VCaP (cell line): Measurements from ENCODE around the gene FSTL5.
A peak's percentile ranks its signal among the peaks of the same experiment; 100 is the strongest.

ENCODE experiments used
- H3K27ac ChIP-seq: fragments of 450-650 bp; 2 replicates; pipeline ENCODE4 v1.5.1; 2017
- CTCF ChIP-seq: fragments of 450-650 bp; conservative IDR thresholded peaks from 2 replicates; pipeline ENCODE4 v1.5.1; 2017; ENCODE audit warnings: mild to moderate bottlenecking, moderate library complexity

The FSTL5 gene

GRCh38 chr4:161990721-161991120, 173.1 kb downstream of the FSTL5 start:
- no peak overlapping the region for H3K27ac ChIP-seq
- TF ChIP-seq CTCF: no peak

GRCh38 chr4:161988946-161989345, 174.9 kb downstream of the FSTL5 start:
- no peak overlapping the region for H3K27ac ChIP-seq
- no peak for TF ChIP-seq CTCF

GRCh38 chr4:161987611-161988010, 176.2 kb downstream of the FSTL5 start:
- no peak for TF ChIP-seq CTCF
- H3K27ac ChIP-seq: no peak overlapping the region

- peak; percentile 64 for TF ChIP-seq CTCF
- no peak overlapping the region for H3K27ac ChIP-seq
These were observed 211.4 kb downstream of the FSTL5 start for GRCh38 chr4:161952382-161952781.

GRCh38 chr4:161949946-161950725, 213.7 kb downstream of the FSTL5 start:
- no peak overlapping the region for H3K27ac ChIP-seq
- no peak for TF ChIP-seq CTCF

- no peak for TF ChIP-seq CTCF
- H3K27ac ChIP-seq: no peak overlapping the region
These were observed 215.6 kb downstream of the FSTL5 start for GRCh38 chr4:161948026-161948770.

- TF ChIP-seq CTCF: no peak
- no peak overlapping the region for H3K27ac ChIP-seq
These were observed 226.2 kb downstream of the FSTL5 start for GRCh38 chr4:161937596-161937995.
